Left renal cortex interstitium (tissue), 4 donors: ENCODE results near the gene KRT85. TPM values are rescaled to one million over a fixed set of nuclear protein-coding genes. Genes with fewer than 3 reads are reported as not detected.

Experiments used
- DNase-seq, 4 donors: peaks; one replicate each; pipeline ENCODE4 v3.0.0-alpha.2; 2013; ENCODE audit warnings: low read depth in 4 of 4, low spot score in 2 of 4, missing footprints in 1 of 4
- polyA plus RNA-seq, 4 donors: library from polyadenylated mRNA; unstranded; fragments of 120-200 nt; gene quantifications; one replicate each; pipeline ENCODE4 v1.2.1, GENCODE V29; 2013; ENCODE audit not compliant: insufficient read length in 4 of 4

The KRT85 gene
- polyA plus RNA-seq, 4 donors, result not detected

DNA sequence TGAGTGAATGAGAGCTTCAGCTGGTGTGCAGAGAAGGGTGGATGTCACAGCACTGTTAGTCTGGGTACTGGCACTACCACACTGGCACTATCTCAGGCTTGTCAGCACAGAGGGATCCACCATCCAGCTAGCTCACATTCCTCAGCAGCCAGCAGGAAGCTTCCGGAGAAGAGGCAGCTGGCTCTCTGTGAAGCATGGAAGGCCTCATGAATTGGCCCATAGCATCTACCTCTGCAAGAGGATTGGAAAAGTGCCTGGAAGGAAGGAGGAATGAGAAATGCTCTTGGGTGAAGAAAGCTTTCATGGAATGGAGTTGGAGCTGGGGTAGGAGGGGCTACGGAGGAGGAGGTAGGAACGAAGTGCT lies 56.0 kb downstream of the KRT85 start:
- no peak for DNase-seq

DNA sequence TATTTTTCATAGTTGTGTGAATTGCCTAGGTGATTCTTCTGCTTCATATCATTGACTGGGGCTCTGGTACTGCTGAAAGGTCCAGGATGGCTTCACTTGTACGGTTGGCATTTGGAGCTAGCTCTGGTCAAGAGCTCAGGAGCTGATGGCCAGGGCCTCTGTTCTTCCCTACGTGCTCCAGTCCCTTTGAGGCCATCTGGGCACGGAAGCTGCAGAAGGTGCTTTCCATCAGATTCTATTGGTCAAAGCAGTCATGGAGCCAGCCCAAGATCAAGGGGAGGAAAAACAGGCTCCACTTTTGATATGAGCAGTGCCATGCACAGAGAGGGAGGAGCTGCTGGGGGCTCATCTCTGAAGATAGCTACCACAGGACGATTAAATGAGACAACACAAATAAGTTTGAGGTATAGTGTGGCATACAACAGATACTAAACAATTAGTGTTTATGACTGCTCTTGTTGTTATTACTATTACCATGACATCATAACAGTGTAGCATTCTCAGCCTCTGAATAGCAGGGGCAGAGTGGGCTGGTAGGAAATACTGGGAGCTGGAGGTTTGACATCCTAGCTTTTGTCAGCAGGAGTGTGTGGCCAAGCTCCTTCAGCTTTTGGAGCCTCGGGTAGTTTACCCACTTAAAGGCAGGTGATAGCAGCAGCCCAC lies 56.5 kb downstream of the KRT85 start:
- DNase-seq, result no peak

Other genes starting within 250 kb of the KRT85 start
- 1 to 10 TPM in 3 of 4 donors, under 1 TPM in 1; 0.97 to 1.1 (median 1.0) TPM for gene KRT80, start 175.5 kb downstream of the KRT85 start, polyA plus RNA-seq
- gene KRT7, start 134.2 kb downstream of the KRT85 start, polyA plus RNA-seq, result 100 to 1,000 TPM in 1 of 4 donors, 10 to 100 TPM in 3; 61.8 to 110 (median 77.3) TPM
- under 1 TPM in 2 of 4 donors, not detected in 2; 0.08 to 0.25 TPM for gene KRT86, start 92.8 kb downstream of the KRT85 start, polyA plus RNA-seq
- gene KRT81, start 75.9 kb downstream of the KRT85 start, polyA plus RNA-seq, result not detected
- gene KRT83, start 46.1 kb downstream of the KRT85 start, polyA plus RNA-seq, result not detected
- gene KRT84, start 18.2 kb upstream of the KRT85 start, polyA plus RNA-seq, result not detected
- gene KRT82, start 38.9 kb upstream of the KRT85 start, polyA plus RNA-seq, result not detected
- gene KRT75, start 66.9 kb upstream of the KRT85 start, polyA plus RNA-seq, result not detected
- gene KRT6B, start 84.7 kb upstream of the KRT85 start, polyA plus RNA-seq, result not detected
- gene KRT6C, start 106.3 kb upstream of the KRT85 start, polyA plus RNA-seq, result not detected
- gene KRT6A, start 125.8 kb upstream of the KRT85 start, polyA plus RNA-seq, result not detected
- gene KRT5, start 152.9 kb upstream of the KRT85 start, polyA plus RNA-seq, result 1 to 10 TPM in 1 of 4 donors, under 1 TPM in 2, not detected in 1; 0.08 to 1.0 (median 0.16) TPM
- not detected for gene KRT71, start 185.7 kb upstream of the KRT85 start, polyA plus RNA-seq
- not detected for gene KRT74, start 206.4 kb upstream of the KRT85 start, polyA plus RNA-seq
- under 1 TPM in 2 of 4 donors, not detected in 2; 0.08 to 0.17 TPM for gene KRT72, start 234.0 kb upstream of the KRT85 start, polyA plus RNA-seq